G401 (cell line): ENCODE results near the gene SF3A2. TPM values are rescaled to one million over a fixed set of nuclear protein-coding genes. Genes with fewer than 3 reads are reported as not detected.
"Not testable (repeated sequence)": the region's sequence is repeated elsewhere in the genome, so short reads cannot be mapped to it uniquely, and the experiment has no call there.

Experiments used
- DNase-seq: peaks from one replicate; pipeline ENCODE4 v3.0.0-alpha.2; 2015; ENCODE audit warnings: low spot score
- in situ Hi-C: cut with HindIII; loops from 2 replicates; pipeline ENCODE4 v1.10.0; 2016; ENCODE audit warnings: low sequenced_read_pairs, mixed read lengths
- total RNA-seq: library from RNA; depleted of rRNA; stranded (reverse); fragments of >200 nt; shearing (Covaris generic); gene quantifications from 2 replicates; pipeline ENCODE4 v1.2.3, GENCODE V29; 2014; rRNA removed

SF3A2 gene, protein sequence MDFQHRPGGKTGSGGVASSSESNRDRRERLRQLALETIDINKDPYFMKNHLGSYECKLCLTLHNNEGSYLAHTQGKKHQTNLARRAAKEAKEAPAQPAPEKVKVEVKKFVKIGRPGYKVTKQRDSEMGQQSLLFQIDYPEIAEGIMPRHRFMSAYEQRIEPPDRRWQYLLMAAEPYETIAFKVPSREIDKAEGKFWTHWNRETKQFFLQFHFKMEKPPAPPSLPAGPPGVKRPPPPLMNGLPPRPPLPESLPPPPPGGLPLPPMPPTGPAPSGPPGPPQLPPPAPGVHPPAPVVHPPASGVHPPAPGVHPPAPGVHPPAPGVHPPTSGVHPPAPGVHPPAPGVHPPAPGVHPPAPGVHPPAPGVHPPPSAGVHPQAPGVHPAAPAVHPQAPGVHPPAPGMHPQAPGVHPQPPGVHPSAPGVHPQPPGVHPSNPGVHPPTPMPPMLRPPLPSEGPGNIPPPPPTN
- total RNA-seq, result 21.9 and 33.0 TPM in 2 replicates

DNA sequence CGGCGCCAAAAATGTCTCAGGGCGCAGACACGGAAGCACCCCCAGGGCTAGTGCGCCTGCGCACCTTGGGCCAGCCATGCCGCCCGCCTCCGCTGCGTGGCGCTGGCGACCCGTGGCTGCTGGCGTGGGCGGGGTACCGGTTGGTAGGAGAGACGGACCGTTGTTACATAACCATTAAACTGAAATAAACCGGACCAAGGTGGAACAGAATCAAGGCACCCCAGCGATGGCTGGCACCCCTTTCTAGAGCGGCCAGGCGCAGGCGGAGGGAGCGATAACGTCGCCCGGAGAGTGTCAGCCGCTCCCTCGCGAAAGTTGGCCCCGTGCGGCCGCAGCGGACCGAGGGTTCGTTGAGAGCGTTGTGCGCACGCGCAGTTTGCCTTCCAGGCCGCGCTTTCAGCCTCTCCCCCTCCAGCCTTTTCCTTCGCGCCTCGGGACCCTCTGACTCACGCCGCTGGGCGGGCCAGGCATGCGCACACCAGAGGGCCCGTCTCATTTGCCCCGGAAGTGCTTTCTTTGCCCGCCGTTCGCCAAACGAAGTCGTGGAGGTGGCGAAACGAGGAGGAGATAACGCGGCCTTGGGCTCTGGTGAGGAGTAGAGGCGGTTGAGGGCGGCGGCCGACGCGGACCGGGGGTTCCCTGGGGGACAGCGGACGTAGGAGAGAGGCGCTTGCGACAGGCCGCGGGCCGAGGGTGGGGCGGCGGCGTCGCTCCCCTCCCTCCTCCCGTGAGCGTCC, at the start of gene SF3A2, which contains the start of gene PLEKHJ1:
Gene SF3A2 (plus strand): TSS at position 511 of the 737 bp plus-strand sequence. CDS start 6,595 bp downstream, outside the sequence.
Gene PLEKHJ1 (minus strand): TSS at position 16 of the 737 bp plus-strand sequence. CDS start 81 bp downstream, outside the sequence.
- DNase-seq, result peak; percentile 95
- in situ Hi-C loops, result loop anchor here (5.0 kb wide), 1 partner anchor 81 kb away; no protein-coding TSS in a partner anchor

DNA sequence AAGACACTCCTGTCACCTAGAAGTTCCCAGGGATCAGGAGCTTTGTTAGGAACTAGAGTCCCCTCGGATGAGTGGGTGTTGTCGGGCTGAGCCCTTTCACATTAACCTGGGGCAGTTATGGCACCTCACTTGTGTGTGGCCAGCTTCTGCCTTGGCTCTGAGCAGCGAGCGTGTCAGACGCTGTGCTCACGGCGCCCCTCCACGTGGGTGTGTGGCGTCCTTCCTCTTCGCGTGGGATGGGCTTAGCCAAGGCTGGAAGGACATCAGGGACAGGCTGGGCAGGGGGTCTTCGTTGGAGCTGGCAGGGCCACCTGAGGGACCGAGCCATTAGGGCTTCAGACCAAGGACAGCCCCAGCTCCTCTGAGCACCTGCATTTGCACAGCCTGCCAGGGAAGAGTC, 49.5 kb upstream of the SF3A2 start:
- DNase-seq, result no peak
- in situ Hi-C loops, result no loop called here

DNA sequence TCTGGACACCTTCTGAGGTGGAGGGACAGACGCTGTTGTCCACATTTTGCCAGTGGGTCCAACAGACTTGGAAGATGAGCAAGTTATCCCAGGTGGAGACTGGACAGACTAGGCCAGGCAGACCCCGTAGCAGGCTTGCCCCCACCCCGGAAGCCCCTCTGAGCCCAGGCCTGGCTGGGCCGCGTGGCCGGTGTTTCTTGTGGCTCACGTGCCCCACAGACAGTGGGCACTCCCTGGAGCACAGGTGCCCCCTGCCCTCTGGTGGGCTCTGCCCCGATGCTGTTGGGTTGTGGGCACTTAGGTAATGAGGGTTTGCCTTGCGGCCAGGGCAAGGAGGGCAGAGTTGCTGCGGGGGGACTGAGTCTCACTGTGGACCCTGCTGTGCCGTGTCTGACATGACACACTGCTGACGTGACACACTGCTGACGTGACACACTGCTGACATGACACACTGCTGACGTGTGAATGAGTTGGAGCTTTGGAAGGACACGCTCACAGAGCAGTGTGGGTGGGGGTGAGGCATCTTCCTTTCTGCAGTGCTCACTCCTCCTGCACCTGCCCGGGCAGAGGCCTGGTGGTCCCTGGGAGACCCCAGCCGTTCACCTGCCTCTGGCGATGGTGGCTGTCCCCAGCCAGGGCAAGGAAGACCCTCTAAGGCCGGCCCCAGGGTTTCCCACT, 47.8 kb upstream of the SF3A2 start:
- no peak for DNase-seq
- in situ Hi-C loops, result no loop called here

DNA sequence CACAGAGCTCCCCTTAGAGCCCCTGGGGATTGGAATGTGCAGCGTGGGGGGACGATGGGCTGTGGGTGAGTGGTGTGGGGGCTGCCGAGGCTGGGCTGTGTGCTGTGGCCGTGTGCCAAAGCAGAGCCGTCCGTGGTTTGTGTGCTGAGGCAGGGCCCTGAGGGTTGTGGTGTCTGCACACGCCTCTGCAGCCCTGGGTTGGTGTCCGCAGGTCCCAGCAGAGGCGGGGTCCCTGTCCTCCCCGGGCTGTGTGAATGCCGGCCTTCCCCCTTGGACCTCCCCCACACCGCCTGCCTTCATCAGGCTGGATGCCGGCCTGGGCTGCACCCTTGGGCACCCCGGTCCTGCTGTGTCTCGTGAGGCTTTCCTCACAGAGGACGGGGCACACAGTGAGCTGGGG, 46.7 kb upstream of the SF3A2 start:
- no peak for DNase-seq
- in situ Hi-C loops, result no loop called here

DNA sequence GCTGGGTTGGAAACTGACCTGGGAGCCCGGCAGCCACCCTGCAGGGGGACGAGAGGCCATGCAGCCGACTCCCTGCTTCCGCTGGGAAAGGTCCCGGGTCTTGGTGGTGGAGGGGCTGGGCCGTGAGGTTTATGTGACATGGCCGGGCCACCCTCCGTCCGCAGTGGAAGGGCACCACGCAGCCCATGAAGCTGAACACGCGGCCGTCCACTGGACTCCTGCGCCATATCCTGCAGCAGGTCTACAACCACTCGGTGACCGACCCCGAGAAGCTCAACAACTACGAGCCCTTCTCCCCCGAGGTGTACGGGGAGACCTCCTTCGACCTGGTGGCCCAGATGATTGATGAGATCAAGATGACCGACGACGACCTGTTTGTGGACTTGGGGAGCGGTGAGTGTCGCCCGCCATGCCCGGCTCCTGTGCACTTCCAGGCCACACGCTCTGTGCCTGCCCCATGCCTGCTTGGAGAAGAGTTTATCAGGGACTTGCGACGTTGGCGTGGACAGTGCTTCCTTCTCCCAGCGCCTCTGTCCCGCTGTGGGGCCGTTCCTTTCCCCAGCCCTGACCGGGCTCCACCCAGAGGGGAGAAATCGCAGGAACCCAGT, 45.7 kb upstream of the SF3A2 start:
- in situ Hi-C loops, result no loop called here
- no peak for DNase-seq

DNA sequence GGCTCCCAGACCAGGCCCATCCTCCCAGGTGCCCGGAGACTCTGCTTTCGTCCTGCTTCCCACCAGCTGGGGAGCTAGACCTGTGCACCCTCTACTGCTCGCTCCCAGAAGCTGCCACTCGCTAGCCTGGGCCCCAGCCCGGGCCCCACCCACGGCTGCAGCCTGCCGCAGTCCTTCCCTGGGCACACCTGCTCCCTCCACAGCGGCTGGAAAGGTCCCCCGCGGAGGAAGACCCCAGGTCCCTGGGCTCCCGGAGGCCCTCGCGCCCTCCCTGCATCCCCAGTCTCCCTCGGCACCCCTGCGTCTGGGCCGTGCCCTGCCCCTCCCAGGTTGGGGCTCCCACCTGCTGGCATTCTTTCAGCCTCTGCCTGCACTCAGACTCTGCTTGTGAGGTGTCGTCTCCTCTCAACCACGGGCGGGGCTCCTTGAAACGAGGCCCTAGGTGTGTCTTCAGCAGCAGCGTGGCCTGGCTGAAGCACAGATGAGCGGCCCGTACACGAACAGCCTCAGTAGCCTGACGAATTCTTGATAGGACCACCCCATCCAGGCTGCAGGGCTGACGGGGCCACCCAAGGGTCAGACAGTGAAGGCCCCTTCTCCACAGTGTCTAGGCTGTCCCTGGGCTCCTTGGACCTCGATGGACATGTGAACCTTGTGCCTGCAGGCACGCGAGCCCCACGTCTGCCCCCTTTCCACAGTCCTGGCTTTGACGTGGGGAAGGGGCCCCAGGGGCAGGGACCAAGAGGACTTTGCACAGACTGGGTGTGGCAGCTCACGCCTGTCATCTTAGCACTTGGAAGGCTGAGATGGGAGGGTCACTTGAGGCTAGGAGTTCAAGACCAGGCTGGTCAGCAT, 44.9 kb upstream of the SF3A2 start:
- in situ Hi-C loops, result no loop called here
- no peak for DNase-seq

DNA sequence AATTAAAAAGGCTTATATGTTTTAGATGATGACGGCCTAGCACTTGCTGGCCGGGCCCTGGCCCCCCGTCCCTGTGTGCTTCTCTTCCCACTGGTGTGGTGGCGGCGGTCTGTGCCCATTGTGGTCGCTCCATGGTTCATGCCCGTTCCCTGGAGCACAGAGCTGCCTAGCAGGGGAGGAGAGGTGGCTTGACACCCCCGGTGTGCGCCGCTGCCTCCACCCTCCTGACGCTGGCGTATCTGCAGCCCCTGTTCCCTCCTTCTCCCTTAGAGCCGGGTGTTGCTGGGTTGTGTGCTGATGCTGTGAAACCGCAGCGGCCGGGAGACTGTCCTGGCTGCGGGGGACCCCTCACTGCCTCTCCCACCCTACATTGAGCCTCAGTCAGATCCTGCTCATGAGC, 43.8 kb upstream of the SF3A2 start:
- no peak for DNase-seq
- in situ Hi-C loops, result no loop called here

DNA sequence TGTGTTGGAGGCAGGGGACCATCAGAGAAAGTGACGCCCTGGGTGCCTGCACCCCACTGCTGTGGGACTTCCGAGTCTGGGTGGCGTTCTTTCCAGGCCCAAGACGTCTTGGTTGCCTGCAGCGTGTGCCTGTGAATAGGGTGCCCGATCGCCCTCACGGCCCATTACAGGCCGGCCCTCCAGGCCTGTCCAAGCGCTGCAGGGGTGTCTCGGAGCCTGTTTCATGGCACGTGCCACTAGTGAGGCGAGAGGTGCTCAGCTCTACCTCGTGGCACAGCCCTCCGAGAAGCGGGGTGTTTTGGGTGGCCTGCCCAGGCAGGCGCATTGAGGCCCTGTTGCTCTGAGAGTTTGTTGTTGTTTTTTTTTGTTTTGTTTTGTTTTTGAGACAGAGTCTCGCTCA, 42.8 kb upstream of the SF3A2 start:
- in situ Hi-C loops, result no loop called here
- no peak for DNase-seq

DNA sequence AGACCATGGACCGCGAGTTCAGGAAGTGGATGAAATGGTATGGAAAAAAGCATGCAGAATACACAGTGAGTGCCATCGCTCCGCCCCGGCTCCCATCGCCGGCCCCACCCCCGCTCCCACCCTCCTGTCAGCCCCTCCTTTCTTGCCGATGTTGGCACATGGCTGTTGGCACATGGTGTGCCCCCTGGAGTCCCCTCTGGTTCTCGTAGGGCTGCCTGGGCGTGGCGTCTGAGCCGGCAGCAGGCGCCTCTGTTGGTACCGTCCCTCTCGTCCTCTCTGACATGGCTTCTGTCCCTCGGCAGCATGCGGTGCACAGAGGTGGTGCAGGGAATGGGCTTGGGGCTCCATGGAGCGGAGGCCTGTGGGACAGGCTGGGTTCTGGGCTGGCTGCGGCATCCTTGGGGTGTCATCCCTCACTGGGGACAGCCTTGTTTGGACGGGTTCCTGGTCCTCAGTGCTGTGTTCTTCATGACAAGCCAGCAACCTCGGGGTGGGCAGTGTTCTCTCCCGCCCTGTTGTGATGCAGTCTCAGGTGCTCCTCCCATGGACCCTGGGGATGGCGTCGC, 42.0 kb upstream of the SF3A2 start:
- peak; percentile 48 for DNase-seq
- in situ Hi-C loops, result no loop called here

DNA sequence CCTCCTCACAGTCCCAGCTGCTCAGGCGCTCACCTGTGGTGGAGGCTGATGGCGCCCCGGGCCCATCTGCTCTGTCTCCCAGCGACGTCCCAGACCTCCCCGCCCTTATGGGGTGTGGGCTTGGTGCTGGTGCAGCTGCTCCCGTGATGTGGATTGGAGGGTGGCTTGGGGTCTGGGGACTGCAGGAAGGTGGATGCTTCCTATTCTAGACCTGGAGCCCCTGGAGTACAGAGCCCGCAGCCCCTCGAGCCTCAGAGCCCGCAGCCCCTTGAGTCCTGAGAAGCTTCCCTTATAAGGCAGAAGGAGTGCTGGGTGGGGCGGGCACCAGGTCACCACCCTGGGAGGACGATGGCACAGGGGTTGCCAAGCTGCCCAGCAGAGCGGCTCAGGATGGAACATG, 41.3 kb upstream of the SF3A2 start:
- DNase-seq, result no peak

DNA sequence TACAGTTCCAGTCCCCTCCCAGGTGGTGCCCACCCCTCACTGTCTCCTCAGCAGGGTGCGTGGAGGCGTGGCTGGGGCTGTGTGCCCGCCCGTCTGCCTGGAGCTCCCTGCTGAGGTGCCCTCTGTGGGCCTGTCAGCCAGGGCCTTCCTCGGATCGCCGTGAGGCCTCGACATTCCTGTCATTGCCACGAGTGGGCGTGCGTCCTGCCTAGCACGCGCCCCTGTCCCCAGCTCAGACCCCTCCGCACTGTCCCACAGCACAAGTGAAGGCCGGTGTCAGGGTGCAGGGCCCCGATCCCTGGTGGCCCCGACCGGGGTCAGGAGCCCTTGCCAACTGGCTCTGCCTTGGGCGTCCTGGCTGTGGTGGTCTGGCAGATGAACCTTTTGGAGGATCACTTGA, 40.7 kb upstream of the SF3A2 start:
- in situ Hi-C loops, result no loop called here
- no peak for DNase-seq

More for the DNA sequence above, 41.3 kb upstream of the SF3A2 start:
- in situ Hi-C loops, result no loop called here

DNA sequence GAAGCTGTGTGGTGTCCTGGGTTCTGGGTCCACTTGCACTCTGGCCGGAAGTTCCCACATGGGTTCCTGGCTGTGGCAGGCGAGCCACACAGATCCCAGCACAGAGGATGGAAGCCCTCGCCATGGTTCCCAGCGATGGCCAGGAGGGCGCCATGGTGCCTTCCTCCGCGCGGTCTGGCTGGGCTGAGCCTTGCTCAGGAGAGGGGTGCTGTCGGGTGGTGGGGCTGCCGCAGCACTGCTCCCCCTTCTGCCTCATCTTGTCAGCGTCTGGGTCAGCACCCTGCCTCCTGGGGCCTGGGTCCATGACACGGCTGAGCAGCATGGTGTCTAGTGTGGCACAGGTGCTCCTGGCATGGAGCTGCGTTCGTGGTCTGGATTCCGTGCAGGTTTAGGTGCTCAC, 39.4 kb upstream of the SF3A2 start:
- DNase-seq, result no peak
- in situ Hi-C loops, result no loop called here

DNA sequence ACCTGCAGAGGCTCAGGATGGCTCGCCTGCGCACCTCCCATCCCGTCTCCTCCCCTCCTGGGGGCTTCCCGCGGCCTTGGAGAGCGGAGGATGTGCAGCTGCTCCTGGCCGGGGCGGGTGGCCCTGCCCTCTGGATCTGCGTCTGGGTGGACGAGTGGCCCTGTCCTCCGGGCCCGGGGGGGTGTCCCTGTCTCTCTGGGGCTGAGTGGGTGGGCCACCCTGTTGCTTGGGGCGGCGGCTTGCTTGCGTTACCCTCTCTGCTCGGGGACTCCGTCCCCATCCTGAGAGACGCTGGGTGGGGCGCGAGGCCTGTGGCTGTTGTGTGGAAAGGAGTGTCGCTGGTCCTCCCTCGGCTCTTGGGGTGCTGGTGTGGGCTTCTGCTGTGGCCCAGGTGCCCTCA, 38.3 kb upstream of the SF3A2 start:
- in situ Hi-C loops, result no loop called here
- DNase-seq, result no peak

DNA sequence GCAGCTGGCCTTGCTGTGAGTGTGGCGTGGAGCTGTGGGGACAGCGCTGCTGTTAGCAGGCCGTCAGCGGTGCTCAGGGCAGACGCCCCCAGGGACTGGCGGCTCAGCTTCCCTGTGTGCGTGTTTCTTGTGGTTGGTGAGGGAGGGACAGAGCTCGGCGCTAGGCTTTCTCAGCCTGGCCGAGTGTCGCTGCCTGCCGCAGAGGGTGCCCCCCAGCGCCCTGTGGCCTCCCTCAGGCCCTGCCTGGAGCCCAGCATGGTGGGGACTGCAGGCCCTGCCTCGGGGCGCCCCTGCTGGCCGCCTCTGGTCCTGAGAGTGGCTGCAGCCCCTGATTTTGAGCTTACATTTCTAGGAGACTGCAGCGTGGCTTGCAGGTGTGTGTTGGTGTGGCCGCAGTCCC, 37.4 kb upstream of the SF3A2 start:
- no peak for DNase-seq
- in situ Hi-C loops, result no loop called here

DNA sequence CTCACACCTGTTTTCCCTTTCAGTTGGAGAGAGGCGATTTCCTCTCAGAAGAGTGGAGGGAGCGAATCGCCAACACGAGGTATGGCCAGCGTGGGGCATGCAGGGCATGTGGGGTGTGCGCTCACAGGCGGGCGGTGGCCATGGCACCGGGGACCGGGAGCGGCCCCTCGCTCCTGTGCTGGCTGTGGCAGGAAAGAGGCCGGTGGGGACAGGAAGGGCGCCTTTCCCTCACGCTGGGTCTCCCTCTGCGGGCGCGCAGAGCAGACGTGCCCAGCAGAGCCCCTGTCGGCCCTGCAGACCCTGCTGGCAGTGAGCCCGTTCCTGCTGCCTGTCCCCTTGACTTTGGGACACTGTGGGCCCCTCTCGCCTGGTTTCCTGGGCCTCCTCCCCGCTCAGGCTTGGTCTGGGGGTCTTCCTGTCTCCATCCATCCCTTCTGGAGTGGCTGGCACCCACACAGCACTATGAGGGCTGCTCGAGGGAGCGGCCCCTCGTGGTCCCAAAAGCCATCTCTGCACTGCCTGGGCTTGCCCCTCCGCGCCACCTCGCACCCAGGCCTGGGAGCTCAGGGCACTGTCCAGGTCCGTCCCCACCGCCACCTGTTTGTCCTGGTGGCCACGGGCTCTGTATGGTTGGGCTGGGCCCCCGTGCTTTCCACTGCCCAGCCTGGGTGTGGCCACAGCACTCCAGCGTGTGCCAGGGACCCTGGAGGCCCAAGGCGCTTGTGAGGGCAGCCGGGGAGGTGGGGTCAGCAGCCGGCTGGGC, 36.6 kb upstream of the SF3A2 start:
- no peak for DNase-seq
- in situ Hi-C loops, result loop anchor here (25.0 kb wide), 1 partner anchor 88 kb away; no protein-coding TSS in a partner anchor

DNA sequence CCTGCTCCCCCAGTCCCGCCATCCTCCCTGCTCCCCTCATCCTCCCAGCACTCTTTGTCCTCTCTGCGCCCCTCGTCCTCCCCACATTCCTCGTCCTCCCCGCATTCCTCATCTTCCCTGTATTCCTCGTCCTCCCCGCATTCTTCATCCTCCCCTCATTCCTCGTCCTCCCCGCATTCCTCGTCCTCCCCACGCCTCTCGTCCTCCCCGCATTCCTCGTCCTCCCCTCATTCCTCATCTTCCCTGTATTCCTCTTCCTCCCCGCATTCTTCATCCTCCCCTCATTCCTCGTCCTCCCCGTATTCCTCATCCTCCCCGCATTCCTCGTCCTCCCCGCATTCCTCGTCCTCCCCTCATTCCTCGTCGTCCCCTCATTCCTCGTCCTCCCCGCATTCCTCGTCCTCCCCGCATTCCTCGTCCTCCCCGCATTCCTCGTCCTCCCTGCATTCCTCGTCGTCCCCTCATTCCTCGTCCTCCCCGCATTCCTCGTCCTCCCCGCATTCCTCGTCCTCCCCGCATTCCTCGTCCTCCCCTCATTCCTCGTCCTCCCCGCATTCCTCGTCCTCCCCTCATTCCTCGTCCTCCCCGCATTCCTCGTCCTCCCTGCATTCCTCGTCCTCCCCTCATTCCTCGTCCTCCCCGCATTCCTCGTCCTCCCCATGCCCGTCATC, 35.9 kb upstream of the SF3A2 start:
- not testable (repeated sequence) for DNase-seq
- in situ Hi-C loops, result loop anchor here (25.0 kb wide), 1 partner anchor 88 kb away; no protein-coding TSS in a partner anchor
